Stimulated activated CD8-positive, alpha-beta memory T cell treated with anti-CD3 and anti-CD28 coated beads, Interleukin-4, amount 100 ng/mL, for 4 hours (primary cell): ENCODE measurements around the gene SH2D6.
"Not testable (repeated sequence)": the region's sequence is repeated elsewhere in the genome, so short reads cannot be mapped to it uniquely, and the experiment has no call there.

Experiments
- DNase-seq, 2 donors: peaks; one replicate each; pipeline ENCODE4 v3.0.0-alpha.2; 2020; ENCODE audit warnings: low read depth in 2 of 2, low spot score in 1 of 2

Gene SH2D6

GRCh38 chr2:85418132-85419008, at the start of gene SH2D6:
Gene SH2D6 (plus strand): TSS chr2:85418714. CDS start chr2:85429466, 10,752 bp downstream.
- peak; percentile 59 to 60 for DNase-seq

GRCh38 chr2:85368921-85369320, 49.6 kb upstream of the SH2D6 start:
- no peak for DNase-seq

- no peak for DNase-seq
Observed at GRCh38 chr2:85369500-85369899, 49.0 kb upstream of the SH2D6 start.

GRCh38 chr2:85371045-85371444, 47.5 kb upstream of the SH2D6 start:
- no peak for DNase-seq

GRCh38 chr2:85376291-85377065, 42.0 kb upstream of the SH2D6 start:
- DNase-seq, result no peak

- DNase-seq, result no peak
Observed at GRCh38 chr2:85377083-85377482, 41.4 kb upstream of the SH2D6 start.

GRCh38 chr2:85378257-85378656, 40.3 kb upstream of the SH2D6 start:
- DNase-seq, result no peak

GRCh38 chr2:85380048-85380447, 38.5 kb upstream of the SH2D6 start:
- DNase-seq, result no peak

- DNase-seq, result not testable (repeated sequence)
Observed at GRCh38 chr2:85383151-85383550, 35.4 kb upstream of the SH2D6 start.

GRCh38 chr2:85383850-85384249, 34.7 kb upstream of the SH2D6 start:
- DNase-seq, result no peak

GRCh38 chr2:85385746-85386145, 32.8 kb upstream of the SH2D6 start:
- no peak for DNase-seq

GRCh38 chr2:85387754-85388153, 30.8 kb upstream of the SH2D6 start:
- DNase-seq, result no peak

- no peak for DNase-seq
Observed at GRCh38 chr2:85388878-85389538, 29.5 kb upstream of the SH2D6 start.

GRCh38 chr2:85390941-85391669, 27.4 kb upstream of the SH2D6 start:
- DNase-seq, result peak; percentile 45 to 54

GRCh38 chr2:85393836-85394235, 24.7 kb upstream of the SH2D6 start:
- DNase-seq, result no peak

- no peak for DNase-seq
Observed at GRCh38 chr2:85394261-85394681, 24.2 kb upstream of the SH2D6 start.

GRCh38 chr2:85394976-85395375, 23.5 kb upstream of the SH2D6 start:
- no peak for DNase-seq

- DNase-seq, result no peak
Observed at GRCh38 chr2:85395912-85396475, 22.5 kb upstream of the SH2D6 start.

- DNase-seq, result no peak
Observed at GRCh38 chr2:85396531-85397470, 21.7 kb upstream of the SH2D6 start.

GRCh38 chr2:85397925-85398331, 20.6 kb upstream of the SH2D6 start:
- DNase-seq, result no peak
